GM06990 (cell line): ENCODE measurements around the gene DDIT4L.
A peak's percentile ranks its signal among the peaks of the same experiment; 100 is the strongest.

Experiments
- DNase-seq: peaks from one replicate; pipeline ENCODE4 v3.0.0-alpha.2; 2011; ENCODE audit not compliant: insufficient read length; ENCODE audit errors: extremely low read depth
- H3K27me3 ChIP-seq: replicated peaks from 2 replicates; pipeline ENCODE4 v1.6.0; 2011; ENCODE audit warnings: low read length; ENCODE audit not compliant: control insufficient read depth, insufficient read depth
- H3K36me3 ChIP-seq: 2 replicates; pipeline ENCODE4 v1.5.1; 2011; ENCODE audit warnings: low read length; ENCODE audit not compliant: control insufficient read depth, insufficient read depth
- H3K4me3 ChIP-seq: replicated peaks from 2 replicates; pipeline ENCODE4 v1.5.1; 2011; ENCODE audit warnings: low read depth, mild to moderate bottlenecking, control low read depth, low read length
- CTCF ChIP-seq: IDR thresholded peaks from 2 replicates; pipeline ENCODE4 v1.5.1; 2011; ENCODE audit warnings: low read length, control low read depth, mild to moderate bottlenecking, inconsistent platforms; ENCODE audit not compliant: insufficient read depth, poor library complexity, severe bottlenecking

Gene DDIT4L

DNA sequence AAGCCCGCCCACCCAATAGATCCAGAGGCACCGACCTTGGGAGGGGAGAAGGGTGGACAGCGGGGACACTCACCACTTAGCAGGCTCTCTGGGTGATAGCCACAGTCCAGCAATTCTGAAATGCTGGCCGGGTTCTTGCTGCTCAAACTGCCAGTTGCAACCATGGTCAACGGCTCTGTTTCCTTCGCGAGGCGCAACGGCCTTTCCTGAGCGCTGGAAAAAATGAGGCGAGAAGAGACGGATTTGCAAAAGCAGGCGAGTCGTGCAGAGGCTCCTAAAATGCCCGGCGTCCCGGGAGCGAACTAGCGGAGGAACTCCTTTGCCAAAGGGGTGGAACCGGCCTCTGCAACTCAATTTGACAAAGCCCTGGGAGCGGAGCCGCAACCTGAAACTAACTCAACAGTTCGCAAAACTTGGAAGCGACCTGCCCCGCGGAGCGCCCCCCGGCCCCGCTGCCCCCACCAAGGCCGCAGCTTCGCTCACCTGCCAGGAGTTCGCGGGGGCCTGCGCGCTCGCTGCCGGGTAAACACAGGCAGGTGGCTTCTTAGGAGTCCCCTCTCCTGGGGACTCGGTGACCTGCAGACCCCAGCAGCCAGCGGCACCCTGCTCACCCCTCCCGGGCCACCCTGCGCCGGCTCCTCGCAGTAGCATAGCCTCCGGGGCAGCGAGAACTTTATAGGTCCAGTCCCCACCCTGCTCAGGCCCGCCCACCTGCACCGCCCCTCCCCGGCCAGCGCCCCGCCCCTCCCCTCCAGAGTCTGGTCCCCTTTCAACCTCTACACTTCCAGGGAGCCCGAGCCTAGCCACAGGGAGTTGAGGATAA lies at the start of gene DDIT4L:
TSS of gene DDIT4L (minus strand) at position 649 of the 823 bp plus-strand sequence. CDS start at position 164, 485 bp downstream.
- no peak for TF ChIP-seq CTCF

GRCh38 chr4:100240008-100240407 lies 49.7 kb upstream of the DDIT4L start:
- no peaks in the 10 kb centered on the region for H3K36me3 ChIP-seq
- no peak for TF ChIP-seq CTCF
- H3K27me3 ChIP-seq, result no peaks in the 10 kb centered on the region
- DNase-seq, result no peak
- no peak overlapping the region for H3K4me3 ChIP-seq

More for the DNA sequence above, at the start of gene DDIT4L:
- no peaks in the 10 kb centered on the region for H3K36me3 ChIP-seq
- H3K27me3 ChIP-seq, result peaks cover 2% of the 10 kb centered on the region; the same call in 1 of the 2 replicates
- peak; percentile 9 for DNase-seq
- peak within 1 kb of the TSS; percentile 33 for H3K4me3 ChIP-seq

- Histone ChIP-seq H3K36me3 (no peaks in the 10 kb centered on the region), H3K4me3 (no peak overlapping the region), H3K27me3 (no peaks in the 10 kb centered on the region)
- no peak for TF ChIP-seq CTCF
- no peak for DNase-seq
These were observed 34.5 kb upstream of the DDIT4L start for GRCh38 chr4:100224721-100225120.

DNA sequence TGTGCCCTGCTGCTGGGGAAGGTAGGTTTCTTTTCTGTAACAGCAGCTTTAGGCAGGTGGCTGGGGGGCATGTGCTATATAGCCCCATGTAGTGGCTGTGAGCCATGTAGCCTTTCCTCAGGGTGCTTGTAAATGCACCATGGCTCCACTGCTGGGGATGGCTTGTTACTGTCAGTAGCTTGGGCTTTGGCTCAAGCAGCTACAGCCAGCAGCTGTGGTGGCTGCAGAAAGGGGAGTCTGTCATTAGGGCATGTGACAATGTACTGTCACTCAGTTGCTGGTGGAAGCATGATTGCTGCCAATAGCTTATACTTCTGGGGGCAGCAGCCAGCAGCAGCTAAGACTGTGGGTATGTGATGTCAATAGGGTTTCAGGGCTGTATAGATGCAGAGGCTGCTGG lies 33.9 kb upstream of the DDIT4L start:
- TF ChIP-seq CTCF, result no peak
- Histone ChIP-seq H3K4me3 (no peak overlapping the region), H3K27me3 (no peaks in the 10 kb centered on the region), H3K36me3 (no peaks in the 10 kb centered on the region)
- no peak for DNase-seq

GRCh38 chr4:100208964-100209363 lies 18.7 kb upstream of the DDIT4L start:
- Histone ChIP-seq H3K27me3 (no peaks in the 10 kb centered on the region), H3K36me3 (no peaks in the 10 kb centered on the region), H3K4me3 (no peak overlapping the region)
- DNase-seq, result no peak
- no peak for TF ChIP-seq CTCF
